ENCODE data around the gene LDHA.

GRCh38 chr11:18347471-18348125 lies 46.8 kb upstream of the LDHA start:
- TF ChIP-seq POLR2A (IDR thresholded peaks at IDR 0.05) (no peak), CTCF (IDR thresholded peaks at IDR 0.05) (no peak)

Measured in body of pancreas (tissue), 4 donors.